ENCODE measurements around the gene DUOX2. TPM values are rescaled to one million over a fixed set of nuclear protein-coding genes. Genes with fewer than 3 reads are reported as not detected.

Gene DUOX2
- under 0.01 TPM for total RNA-seq

DNA sequence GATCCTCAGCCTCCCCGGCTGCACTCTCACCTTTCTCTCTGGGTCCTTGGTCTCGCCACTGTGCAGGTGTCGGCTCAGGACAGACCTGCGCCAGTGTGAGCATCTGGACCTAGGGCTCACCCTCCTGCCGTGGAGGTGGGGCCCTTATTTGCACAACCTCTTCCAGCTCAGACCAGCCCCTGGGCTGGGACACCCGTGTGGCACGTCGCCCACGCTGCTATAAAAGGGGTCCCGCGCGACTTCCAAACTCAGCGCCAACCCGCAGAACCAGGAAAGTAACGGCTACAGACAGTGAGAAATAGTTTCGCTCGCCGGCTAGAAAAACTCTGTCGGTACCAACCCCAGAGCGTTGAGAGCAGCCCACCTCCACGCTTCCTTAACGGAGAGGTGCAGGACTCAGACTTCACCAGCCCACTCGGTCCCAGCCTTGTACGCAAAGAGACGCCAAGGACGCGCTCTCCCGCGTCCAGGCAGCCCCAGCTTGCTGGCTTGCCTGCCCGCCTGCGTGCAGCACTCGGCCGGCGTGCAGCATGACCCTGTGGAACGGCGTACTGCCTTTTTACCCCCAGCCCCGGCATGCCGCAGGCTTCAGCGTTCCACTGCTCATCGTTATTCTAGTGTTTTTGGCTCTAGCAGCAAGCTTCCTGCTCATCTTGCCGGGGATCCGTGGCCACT lies at the start of gene DUOX2, which contains the start of gene DUOXA2:
Gene DUOX2 (minus strand): TSS at position 97 of the 675 bp plus-strand sequence. CDS start 761 bp downstream, outside the sequence.
Gene DUOXA2 (plus strand): TSS at position 251 of the 675 bp plus-strand sequence. CDS start 280 bp downstream, at position 531.
- peak in 1 of 3 donors; percentile 22 for DNase-seq (ENCODE audit: low read depth in 2 of 3, low spot score in 2 of 3)

DNA sequence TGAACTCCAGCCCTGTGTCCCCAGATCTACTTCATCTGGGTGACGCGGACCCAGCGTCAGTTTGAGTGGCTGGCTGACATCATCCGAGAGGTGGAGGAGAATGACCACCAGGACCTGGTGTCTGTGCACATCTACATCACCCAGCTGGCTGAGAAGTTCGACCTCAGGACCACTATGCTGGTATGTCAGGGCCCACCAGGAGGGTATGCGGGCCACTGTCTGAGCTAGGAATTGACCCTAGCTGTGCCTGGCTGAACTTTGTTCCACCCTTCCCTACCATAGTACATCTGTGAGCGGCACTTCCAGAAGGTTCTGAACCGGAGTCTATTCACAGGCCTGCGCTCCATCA lies 49.5 kb upstream of the DUOX2 start:
- DNase-seq (ENCODE audit: low read depth in 2 of 3, low spot score in 2 of 3) = no peak

DNA sequence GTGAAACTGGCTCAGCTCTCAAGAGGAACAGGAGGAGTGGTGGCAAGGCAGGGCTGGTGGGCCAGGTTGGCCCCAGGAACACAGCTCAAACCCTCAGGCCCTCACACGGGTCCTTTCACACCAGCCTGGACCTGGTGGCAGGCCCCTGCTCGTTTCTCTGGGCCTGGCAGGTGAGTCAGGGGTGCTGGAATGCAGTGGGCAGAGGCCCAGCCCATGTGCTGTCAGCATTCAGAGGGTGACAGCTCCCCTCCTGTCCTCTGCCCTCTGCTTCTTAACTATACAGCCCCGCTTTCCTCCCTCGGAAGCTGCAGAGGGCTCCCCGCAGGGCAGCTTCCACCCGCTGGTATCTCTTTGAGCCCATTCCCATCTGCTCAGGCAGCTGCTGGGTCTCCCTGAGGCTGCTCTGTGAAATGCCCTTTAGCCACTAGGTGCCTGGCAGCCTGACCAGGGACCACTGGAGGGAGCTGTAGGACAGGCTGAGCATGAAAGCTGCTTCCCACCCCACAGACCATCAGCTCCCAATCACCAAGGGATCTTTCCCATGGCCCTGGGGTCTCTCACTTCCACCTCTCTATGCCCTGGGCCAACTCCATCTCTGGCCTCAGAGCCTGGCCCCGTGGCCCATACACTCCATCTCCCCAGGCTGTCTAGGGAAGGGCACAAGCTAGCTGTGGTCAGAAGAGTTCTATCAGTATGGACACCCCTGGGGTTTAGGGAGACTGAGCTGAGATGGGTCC lies 49.0 kb upstream of the DUOX2 start:
- DNase-seq (ENCODE audit: low read depth in 2 of 3, low spot score in 2 of 3) = peak in 2 of 3 donors; percentile 73 to 86

DNA sequence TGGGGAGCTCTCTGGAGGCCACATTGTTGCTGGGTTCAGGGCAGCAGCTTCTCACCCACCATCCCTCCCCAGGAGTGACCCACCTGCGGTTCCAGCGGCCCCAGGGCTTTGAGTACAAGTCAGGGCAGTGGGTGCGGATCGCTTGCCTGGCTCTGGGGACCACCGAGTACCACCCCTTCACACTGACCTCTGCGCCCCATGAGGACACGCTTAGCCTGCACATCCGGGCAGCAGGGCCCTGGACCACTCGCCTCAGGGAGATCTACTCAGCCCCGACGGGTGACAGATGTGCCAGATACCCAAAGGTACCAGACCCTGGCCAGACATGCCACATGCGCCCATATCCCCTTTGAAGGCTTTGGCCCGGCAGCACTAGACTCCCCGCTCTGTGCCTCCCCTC lies 47.7 kb upstream of the DUOX2 start:
- no peak for DNase-seq (ENCODE audit: low read depth in 2 of 3, low spot score in 2 of 3)

DNA sequence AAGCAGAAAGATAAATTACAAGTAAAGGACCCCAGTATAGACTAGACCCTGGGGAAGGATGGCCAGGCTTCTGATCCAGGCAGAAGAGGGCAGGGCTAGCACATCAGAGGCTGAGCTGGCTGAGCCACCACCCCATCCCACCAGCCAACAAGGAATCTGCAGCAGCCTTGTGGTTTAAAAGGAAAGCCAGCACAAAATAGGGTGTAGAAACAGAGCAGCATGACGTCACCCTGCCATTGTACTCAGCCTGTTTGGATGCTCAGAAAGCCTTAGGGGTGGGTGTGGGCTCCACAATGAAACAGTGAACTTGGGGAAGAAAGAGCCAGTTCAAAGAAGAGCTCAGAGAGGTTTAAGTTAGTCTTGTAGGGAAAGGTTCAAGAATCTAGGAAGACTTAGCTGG lies 44.0 kb upstream of the DUOX2 start:
- no peak for DNase-seq (ENCODE audit: low read depth in 2 of 3, low spot score in 2 of 3)

GRCh38 chr15:45156744-45157455 lies 42.9 kb upstream of the DUOX2 start:
- no peak for DNase-seq (ENCODE audit: low read depth in 2 of 3, low spot score in 2 of 3)

DNA sequence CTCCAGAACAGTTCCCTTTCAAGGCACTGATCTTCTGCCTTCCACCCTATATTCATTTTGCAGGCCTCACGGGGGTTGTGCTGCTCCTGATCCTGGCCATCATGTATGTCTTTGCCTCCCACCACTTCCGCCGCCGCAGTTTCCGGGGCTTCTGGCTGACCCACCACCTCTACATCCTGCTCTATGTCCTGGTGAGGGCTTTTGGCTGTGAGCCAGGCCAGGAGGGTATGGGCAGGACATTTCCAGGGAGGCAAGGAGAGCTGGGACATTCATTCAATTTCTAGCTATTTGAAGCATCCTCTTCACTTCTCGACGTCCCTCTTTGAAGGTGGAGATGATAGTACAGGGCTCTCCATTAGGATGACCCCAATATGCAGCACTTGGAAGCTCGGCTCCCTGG lies 41.8 kb upstream of the DUOX2 start:
- DNase-seq (ENCODE audit: low read depth in 2 of 3, low spot score in 2 of 3) = no peak

GRCh38 chr15:45151998-45152828 lies 38.2 kb upstream of the DUOX2 start:
- DNase-seq (ENCODE audit: low read depth in 2 of 3, low spot score in 2 of 3) = no peak

DNA sequence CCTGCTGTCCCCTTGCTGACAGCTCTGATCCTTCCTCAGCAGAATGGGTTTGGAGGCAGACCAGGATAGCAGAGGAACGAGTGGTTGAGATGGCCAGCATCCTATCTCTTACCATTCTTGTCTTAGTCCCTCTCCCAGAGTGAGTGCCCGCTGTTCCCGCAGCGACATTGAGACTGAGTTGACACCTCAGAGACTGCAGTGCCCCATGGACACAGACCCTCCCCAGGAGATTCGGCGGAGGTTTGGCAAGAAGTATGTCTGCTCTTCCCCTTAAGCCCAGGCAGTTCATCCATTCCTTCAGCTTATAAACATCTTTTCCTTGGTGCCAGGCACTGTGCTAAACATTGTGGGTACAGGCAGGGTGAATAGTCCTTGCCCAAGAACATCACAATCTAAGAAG lies 37.0 kb upstream of the DUOX2 start:
- no peak for DNase-seq (ENCODE audit: low read depth in 2 of 3, low spot score in 2 of 3)

- DNase-seq (ENCODE audit: low read depth in 2 of 3, low spot score in 2 of 3) = no peak
Observed at GRCh38 chr15:45150481-45150880, 36.5 kb upstream of the DUOX2 start.

DNA sequence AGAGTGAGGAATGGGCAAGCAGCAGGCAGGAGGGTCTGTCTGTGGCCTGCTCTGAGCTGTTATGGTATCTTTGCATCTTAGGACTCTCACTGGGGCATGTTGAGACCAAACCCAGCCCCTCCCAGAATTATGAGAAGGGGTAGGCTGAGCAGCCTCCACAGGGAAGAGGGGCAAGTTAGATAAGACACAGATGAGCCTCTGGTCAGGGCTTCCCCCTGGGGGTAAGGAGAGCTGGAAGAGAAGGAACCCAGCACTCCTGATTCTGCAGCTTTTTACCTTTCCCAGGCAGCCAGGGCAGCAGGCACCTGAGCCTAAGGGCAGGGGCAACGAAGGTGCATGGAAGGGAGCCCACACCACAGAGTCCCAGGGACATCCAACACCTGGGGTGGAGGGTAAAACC lies 35.1 kb upstream of the DUOX2 start:
- no peak for DNase-seq (ENCODE audit: low read depth in 2 of 3, low spot score in 2 of 3)

DNA sequence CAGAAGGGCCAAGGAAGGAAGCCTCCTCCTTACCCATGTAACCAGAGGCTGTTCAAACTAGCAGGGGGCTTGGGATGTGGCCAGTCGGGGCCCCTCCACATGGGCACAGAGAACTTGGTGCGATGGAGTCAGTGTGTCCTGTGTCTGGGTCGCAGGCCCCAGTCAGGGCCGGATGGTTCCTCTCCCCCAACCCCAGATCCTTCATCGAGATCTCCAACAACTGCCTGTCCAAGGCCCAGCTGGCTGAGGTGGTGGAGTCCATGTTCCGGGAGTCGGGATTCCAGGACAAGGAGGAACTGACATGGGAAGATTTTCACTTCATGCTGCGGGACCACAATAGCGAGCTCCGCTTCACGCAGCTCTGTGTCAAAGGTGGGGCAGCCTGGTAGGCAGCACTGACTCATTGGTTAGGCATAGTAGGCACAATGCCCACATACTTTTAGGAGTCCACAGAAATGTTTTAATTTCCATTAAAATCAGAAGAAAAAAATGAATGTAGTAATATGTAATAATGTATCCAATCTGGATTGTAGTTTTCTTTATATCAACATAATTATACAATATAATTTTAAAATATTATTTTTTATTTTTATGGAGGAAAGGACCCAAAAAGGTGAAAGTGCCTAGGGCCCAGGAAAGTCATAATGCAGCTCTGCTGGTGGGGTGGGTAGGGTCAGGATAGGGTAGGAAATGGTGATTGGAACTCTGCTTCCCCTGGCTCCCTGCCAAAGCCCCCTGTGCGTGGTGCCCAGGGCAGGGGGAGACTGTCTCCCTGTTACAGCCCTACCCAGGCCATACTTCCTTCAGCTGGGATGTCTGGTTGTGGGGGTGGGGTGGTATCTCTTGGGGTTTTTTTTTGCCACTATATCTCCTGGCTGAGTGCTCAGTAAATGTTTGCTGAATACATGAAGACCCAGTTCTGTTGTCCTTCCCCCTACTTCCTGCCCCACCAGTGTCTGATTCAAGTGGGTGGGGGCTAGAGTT lies 34.4 kb upstream of the DUOX2 start:
- DNase-seq (ENCODE audit: low read depth in 2 of 3, low spot score in 2 of 3) = no peak

DNA sequence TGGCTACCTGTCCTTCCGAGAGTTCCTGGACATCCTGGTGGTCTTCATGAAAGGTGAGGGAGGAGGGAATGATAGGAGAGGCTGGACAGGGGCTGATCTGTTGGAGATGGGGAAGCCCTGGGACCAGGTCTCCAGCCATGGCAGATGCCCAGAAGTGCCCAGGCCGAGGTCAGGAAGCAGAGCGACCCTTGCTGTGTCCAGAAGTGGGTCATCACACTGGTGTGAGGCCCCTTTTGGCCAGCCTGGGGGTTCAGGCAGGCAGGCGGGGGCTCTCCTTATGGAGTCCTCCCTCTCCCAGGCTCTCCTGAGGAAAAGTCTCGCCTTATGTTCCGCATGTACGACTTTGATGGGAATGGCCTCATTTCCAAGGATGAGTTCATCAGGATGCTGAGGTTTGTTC lies 33.6 kb upstream of the DUOX2 start:
- DNase-seq (ENCODE audit: low read depth in 2 of 3, low spot score in 2 of 3) = no peak

- DNase-seq (ENCODE audit: low read depth in 2 of 3, low spot score in 2 of 3) = no peak
Observed at GRCh38 chr15:45146405-45146804, 32.4 kb upstream of the DUOX2 start.

GRCh38 chr15:45144775-45145174 lies 30.8 kb upstream of the DUOX2 start:
- DNase-seq (ENCODE audit: low read depth in 2 of 3, low spot score in 2 of 3) = no peak

- no peak for DNase-seq (ENCODE audit: low read depth in 2 of 3, low spot score in 2 of 3)
Observed at GRCh38 chr15:45143946-45144345, 30.0 kb upstream of the DUOX2 start.

GRCh38 chr15:45143056-45143455 lies 29.1 kb upstream of the DUOX2 start:
- DNase-seq (ENCODE audit: low read depth in 2 of 3, low spot score in 2 of 3) = no peak

- DNase-seq (ENCODE audit: low read depth in 2 of 3, low spot score in 2 of 3) = no peak
Observed at GRCh38 chr15:45141386-45141785, 27.4 kb upstream of the DUOX2 start.

DNA sequence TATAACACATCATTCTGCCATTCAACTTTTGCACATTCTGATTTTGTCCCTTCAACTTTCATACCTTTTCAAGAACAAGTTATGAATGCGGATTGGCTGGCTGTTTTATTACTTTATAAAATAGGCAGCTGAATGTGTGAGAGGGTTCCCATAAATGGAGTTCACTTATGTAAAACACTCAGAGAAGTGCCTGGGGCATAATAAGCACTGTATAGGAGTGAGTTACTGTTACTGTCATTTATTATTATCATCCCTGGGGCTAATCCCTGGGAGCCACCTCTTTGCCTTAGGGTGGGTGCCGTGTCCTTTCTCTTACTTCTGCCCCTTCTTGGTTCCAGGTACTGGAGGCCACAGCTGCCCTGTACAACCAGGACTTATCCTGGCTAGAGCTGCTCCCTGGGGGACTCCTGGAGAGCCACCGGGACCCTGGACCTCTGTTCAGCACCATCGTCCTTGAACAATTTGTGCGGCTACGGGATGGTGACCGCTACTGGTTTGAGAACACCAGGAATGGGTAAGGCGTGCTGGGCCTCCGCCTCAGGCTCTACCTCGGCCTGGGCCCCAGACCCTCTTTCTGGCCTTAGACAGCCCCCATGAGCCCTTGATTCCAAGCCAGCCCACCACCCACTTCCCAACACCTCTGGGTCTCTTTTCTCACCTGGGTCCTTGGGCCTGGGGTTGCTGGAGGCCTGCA lies 26.7 kb upstream of the DUOX2 start:
- no peak for DNase-seq (ENCODE audit: low read depth in 2 of 3, low spot score in 2 of 3)
